Mesenchymal stem cell (in vitro differentiated cells and primary cell): Measurements from ENCODE around the gene SLC5A12.
A peak's percentile ranks its signal among the peaks of the same experiment; 100 is the strongest.

ENCODE experiments used
- DNase-seq: peaks from one replicate; pipeline ENCODE4 v3.0.0-alpha.2; 2013
- H2AFZ ChIP-seq: one replicate; pipeline ENCODE4 v1.6.1; 2013; ENCODE audit warnings: low read depth, mild to moderate bottlenecking, control low read depth, inconsistent platforms, low read length, moderate library complexity
- H2AK5ac ChIP-seq: 2 replicates; pipeline ENCODE4 v1.6.1; 2013; ENCODE audit warnings: low read length, moderate library complexity, mild to moderate bottlenecking, inconsistent platforms; ENCODE audit not compliant: severe bottlenecking
- H2BK120ac ChIP-seq: one replicate; pipeline ENCODE4 v1.6.1; 2013; ENCODE audit warnings: low read depth, mild to moderate bottlenecking, inconsistent platforms, low read length, moderate library complexity
- H2BK12ac ChIP-seq, 2 experiments: one replicate each; pipeline ENCODE4 v1.6.1; 2013; ENCODE audit warnings: inconsistent platforms in 2 of 2, low read length in 2 of 2, mild to moderate bottlenecking in 2 of 2, moderate library complexity in 2 of 2, control low read depth in 1 of 2
- H2BK15ac ChIP-seq: one replicate; pipeline ENCODE4 v1.6.1; 2013; ENCODE audit warnings: mild to moderate bottlenecking, low read depth, inconsistent platforms; ENCODE audit not compliant: poor library complexity, severe bottlenecking
- H2BK5ac ChIP-seq: 2 replicates; pipeline ENCODE4 v1.6.1; 2013; ENCODE audit warnings: low read depth, mild to moderate bottlenecking, low read length, control low read depth, inconsistent platforms; ENCODE audit not compliant: poor library complexity, severe bottlenecking
- H3K14ac ChIP-seq, 2 experiments: one replicate each; pipeline ENCODE4 v1.6.1; 2013; ENCODE audit warnings: inconsistent platforms in 2 of 2, low read length in 2 of 2, control low read depth in 1 of 2, mild to moderate bottlenecking in 1 of 2, moderate library complexity in 1 of 2
- H3K18ac ChIP-seq, 2 experiments: one replicate each; pipeline ENCODE4 v1.6.1; 2013; ENCODE audit warnings: inconsistent platforms in 2 of 2, low read length in 2 of 2, control low read depth in 1 of 2, low read depth in 1 of 2, mild to moderate bottlenecking in 1 of 2
- H3K23ac ChIP-seq, 2 experiments: one replicate each; pipeline ENCODE4 v1.6.1; 2013; ENCODE audit warnings: inconsistent platforms in 2 of 2, low read length in 2 of 2, mild to moderate bottlenecking in 2 of 2, moderate library complexity in 2 of 2, control low read depth in 1 of 2
- H3K27ac ChIP-seq: 2 replicates; pipeline ENCODE4 v1.5.1; 2013; ENCODE audit warnings: mild to moderate bottlenecking, moderate library complexity, low read length, control low read depth, inconsistent platforms; ENCODE audit not compliant: poor library complexity, severe bottlenecking
- H3K27me3 ChIP-seq, 2 experiments: 2 replicates each; pipeline versions ENCODE4 v1.6.1 to v1.7.0; 2013; ENCODE audit warnings: low read length in 2 of 2, mild to moderate bottlenecking in 2 of 2, moderate library complexity in 2 of 2, control low read depth in 1 of 2, inconsistent platforms in 1 of 2; ENCODE audit not compliant: control insufficient read depth in 1 of 2, insufficient read depth in 1 of 2
- H3K36me3 ChIP-seq, 2 experiments: 2 replicates each; pipeline versions ENCODE4 v1.6.1 to v1.7.0; 2013; ENCODE audit warnings: low read length in 2 of 2, control low read depth in 1 of 2, inconsistent platforms in 1 of 2, low read depth in 1 of 2, mild to moderate bottlenecking in 1 of 2; ENCODE audit not compliant: insufficient read depth in 2 of 2, control insufficient read depth in 1 of 2
- H3K4ac ChIP-seq, 2 experiments: one replicate each; pipeline ENCODE4 v1.6.1; 2013; ENCODE audit warnings: inconsistent platforms in 2 of 2, low read length in 2 of 2, mild to moderate bottlenecking in 2 of 2, moderate library complexity in 2 of 2, control low read depth in 1 of 2, low read depth in 1 of 2
- H3K4me1 ChIP-seq: 2 replicates; pipeline ENCODE4 v1.6.1; 2013; ENCODE audit warnings: low read depth, low read length, control low read depth; ENCODE audit not compliant: control insufficient read depth, insufficient read depth
- H3K4me2 ChIP-seq: 2 replicates; pipeline ENCODE4 v1.6.1; 2013; ENCODE audit warnings: low read length, mild to moderate bottlenecking, inconsistent platforms; ENCODE audit not compliant: poor library complexity, severe bottlenecking
- H3K4me3 ChIP-seq, 2 experiments: 2 replicates each; pipeline versions ENCODE4 v1.5.1 to v1.7.0; 2013; ENCODE audit warnings: low read length in 2 of 2, mild to moderate bottlenecking in 2 of 2, control low read depth in 1 of 2, low read depth in 1 of 2; ENCODE audit not compliant: insufficient read depth in 1 of 2
- H3K79me1 ChIP-seq: replicated peaks from 2 replicates; pipeline ENCODE4 v1.6.1; 2013; ENCODE audit warnings: mild to moderate bottlenecking, control low read depth, low read length, inconsistent platforms; ENCODE audit not compliant: poor library complexity, severe bottlenecking
- H3K9ac ChIP-seq: 2 replicates; pipeline ENCODE4 v1.7.0; 2013; ENCODE audit warnings: mild to moderate bottlenecking, low read length, moderate library complexity
- H3K9me3 ChIP-seq: 2 replicates; pipeline ENCODE4 v1.7.0; 2013; ENCODE audit warnings: mild to moderate bottlenecking, low read length; ENCODE audit not compliant: control insufficient read depth
- H4K8ac ChIP-seq: one replicate; pipeline ENCODE4 v1.6.1; 2013; ENCODE audit warnings: inconsistent platforms, mild to moderate bottlenecking, low read length, moderate library complexity
- H4K91ac ChIP-seq: one replicate; pipeline ENCODE4 v1.6.1; 2013; ENCODE audit warnings: mild to moderate bottlenecking, low read length, inconsistent platforms
- WGBS: methylation state at CpG from one replicate; pipeline ENCODE4 v1.1.7; 2013; ENCODE audit warnings: mixed read lengths; 5-methylcytosine and 5-hydroxymethylcytosine counted together

The SLC5A12 gene

DNA sequence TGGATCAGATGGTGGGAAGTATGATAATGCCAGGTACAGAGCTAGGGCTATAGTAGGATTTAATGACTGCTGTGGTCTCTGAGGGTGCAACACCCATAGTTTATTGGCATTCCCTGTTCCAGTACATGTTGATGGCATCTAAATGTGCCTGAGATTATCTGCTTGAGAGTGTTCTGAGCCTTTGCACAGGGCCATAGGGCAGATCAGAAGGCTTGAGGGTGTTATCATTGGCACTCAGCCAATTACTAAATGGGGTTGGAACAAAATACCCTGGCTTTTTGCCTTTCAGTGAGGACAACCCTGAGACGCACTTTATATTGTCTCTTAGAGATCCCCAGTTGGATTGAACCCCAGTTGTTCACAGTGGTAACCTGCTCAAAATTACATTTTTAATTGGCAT is 6.7 kb downstream of the SLC5A12 start:
- DNase-seq: no peak
- H3K4me3 ChIP-seq: no peak overlapping the region
- no peak overlapping the region for H3K18ac ChIP-seq
- no peaks in the 10 kb centered on the region for H3K9me3 ChIP-seq
- H2BK5ac ChIP-seq: no peak overlapping the region
- H3K14ac ChIP-seq: no peak overlapping the region
- no peak overlapping the region for H3K4me2 ChIP-seq
- H4K91ac ChIP-seq: no peak overlapping the region
- no peaks in the 10 kb centered on the region for H3K36me3 ChIP-seq
- no peak overlapping the region for H2BK120ac ChIP-seq
- H2BK12ac ChIP-seq: no peak overlapping the region
- H3K4me1 ChIP-seq: no peaks in the 10 kb centered on the region
- no peak overlapping the region for H2BK15ac ChIP-seq
- no peaks in the 10 kb centered on the region for H3K79me1 ChIP-seq
- H3K4ac ChIP-seq: no peak overlapping the region
- WGBS: 91% methylated on average over 1 of the region's 1 CpG
- no peak overlapping the region for H3K23ac ChIP-seq
- H3K27me3 ChIP-seq: peaks cover 0 to 4% of the 10 kb centered on the region in 2 experiments
- H4K8ac ChIP-seq: no peak overlapping the region
- no peak overlapping the region for H3K9ac ChIP-seq
- H2AFZ ChIP-seq: no peak overlapping the region
- no peak overlapping the region for H3K27ac ChIP-seq
- no peak overlapping the region for H2AK5ac ChIP-seq

DNA sequence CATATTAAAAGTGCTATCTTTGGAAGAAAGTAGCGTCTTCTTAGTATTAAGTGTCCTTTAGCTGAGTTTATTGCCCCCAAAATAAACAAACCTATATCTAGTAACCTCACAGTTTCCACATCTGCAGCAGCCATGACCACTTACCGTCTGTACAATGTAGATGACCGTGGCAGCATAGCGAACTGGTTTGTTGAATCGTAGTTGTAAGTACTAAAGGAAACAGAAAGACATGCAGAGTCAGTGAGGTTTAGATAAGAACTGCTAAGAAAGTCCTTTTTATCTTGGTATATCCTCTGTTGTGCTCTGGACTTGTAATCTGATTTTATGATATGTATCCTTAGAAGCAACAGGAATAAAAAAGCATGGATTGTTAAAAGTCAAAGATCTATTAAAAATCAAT is 9.4 kb downstream of the SLC5A12 start:
- H3K27ac ChIP-seq: no peak overlapping the region
- H3K27me3 ChIP-seq: peaks cover 0 to 4% of the 10 kb centered on the region in 2 experiments
- no peak overlapping the region for H2BK120ac ChIP-seq
- H3K4me3 ChIP-seq: no peak overlapping the region
- peak; percentile 30 for DNase-seq
- H2BK5ac ChIP-seq: no peak overlapping the region
- H3K79me1 ChIP-seq: no peaks in the 10 kb centered on the region
- H3K23ac ChIP-seq: no peak overlapping the region
- H3K9me3 ChIP-seq: no peaks in the 10 kb centered on the region
- H2AFZ ChIP-seq: no peak overlapping the region
- H3K9ac ChIP-seq: no peak overlapping the region
- no peak overlapping the region for H2BK12ac ChIP-seq
- 38% methylated on average over 5 of the region's 5 CpGs for WGBS
- no peak overlapping the region for H2AK5ac ChIP-seq
- H3K4me1 ChIP-seq: no peaks in the 10 kb centered on the region
- no peaks in the 10 kb centered on the region for H3K36me3 ChIP-seq
- no peak overlapping the region for H2BK15ac ChIP-seq
- H3K4me2 ChIP-seq: no peak overlapping the region
- H3K14ac ChIP-seq: no peak overlapping the region
- H4K8ac ChIP-seq: no peak overlapping the region
- no peak overlapping the region for H3K4ac ChIP-seq
- no peak overlapping the region for H3K18ac ChIP-seq
- H4K91ac ChIP-seq: no peak overlapping the region

DNA sequence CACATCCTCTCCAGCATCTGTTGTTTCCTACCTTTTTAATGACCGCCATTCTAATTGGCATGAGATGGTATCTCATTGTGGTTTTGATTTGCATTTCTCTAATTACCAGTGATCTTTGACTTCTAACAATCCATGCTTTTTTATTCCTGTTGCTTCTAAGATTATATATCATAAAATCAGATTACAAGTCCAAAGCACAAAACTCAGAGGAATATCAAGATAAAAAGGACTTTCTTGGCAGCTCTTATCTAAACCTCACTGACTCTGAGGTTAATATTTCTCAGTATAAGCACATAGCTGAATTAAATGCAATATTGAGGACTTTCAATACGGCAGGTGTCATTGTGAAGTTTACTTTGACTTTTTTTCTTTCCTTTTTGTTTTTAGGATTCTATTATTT is 11.4 kb downstream of the SLC5A12 start:
- Histone ChIP-seq H2BK120ac (no peak overlapping the region), H2AK5ac (no peak overlapping the region), H3K9ac (no peak overlapping the region), H3K27ac (no peak overlapping the region), H2BK5ac (no peak overlapping the region), H3K18ac (no peak overlapping the region), H3K36me3 (no peaks in the 10 kb centered on the region), H3K4me3 (no peak overlapping the region), H3K4me2 (no peak overlapping the region), H4K8ac (no peak overlapping the region), H3K4me1 (no peaks in the 10 kb centered on the region), H3K23ac (no peak overlapping the region), H4K91ac (no peak overlapping the region), H3K27me3 (peaks cover 0 to 4% of the 10 kb centered on the region in 2 experiments), H3K9me3 (no peaks in the 10 kb centered on the region), H2AFZ (no peak overlapping the region), H3K14ac (no peak overlapping the region), H3K79me1 (no peaks in the 10 kb centered on the region), H2BK15ac (no peak overlapping the region), H2BK12ac (no peak overlapping the region), H3K4ac (no peak overlapping the region)
- DNase-seq: no peak
- no CpG with 5 or more reads among the region's 2 CpGs for WGBS

DNA sequence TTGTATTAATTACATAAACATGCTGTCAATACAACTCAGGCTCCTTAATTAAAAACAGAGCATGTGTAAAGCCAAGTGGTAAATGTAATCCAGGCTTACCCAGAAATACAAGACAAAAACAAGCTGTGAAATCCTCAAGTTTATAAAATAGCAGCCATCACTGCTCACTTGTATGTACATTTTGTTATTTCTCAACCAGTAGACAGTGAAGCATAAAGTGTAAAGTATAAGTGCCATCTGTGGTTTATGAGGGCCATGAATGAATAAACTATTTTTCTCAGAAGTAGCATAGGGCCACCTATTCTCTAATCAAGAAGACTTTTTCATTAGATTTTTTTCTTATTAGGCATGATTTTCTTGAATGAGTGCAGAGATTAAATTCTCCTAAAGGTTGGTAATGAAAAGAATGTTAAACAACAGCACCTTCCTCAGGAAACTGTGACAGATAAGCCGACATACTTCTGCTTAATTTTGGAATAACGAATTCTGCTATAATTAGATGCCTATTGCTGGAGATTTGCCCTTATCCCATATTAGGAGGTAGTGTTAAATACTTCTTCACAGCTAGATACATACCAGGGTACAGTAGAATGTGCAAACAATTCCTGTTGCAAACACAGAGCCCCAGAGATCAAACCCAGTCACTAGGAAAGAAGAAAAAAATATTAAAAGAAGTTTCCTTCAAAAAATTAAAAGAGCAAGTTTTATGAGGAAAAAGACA is 13.0 kb downstream of the SLC5A12 start:
- Histone ChIP-seq H2AK5ac (no peak overlapping the region), H3K9ac (no peak overlapping the region), H3K36me3 (no peaks in the 10 kb centered on the region), H3K79me1 (no peaks in the 10 kb centered on the region), H2BK15ac (no peak overlapping the region), H3K4ac (no peak overlapping the region), H3K4me3 (no peak overlapping the region), H2BK5ac (no peak overlapping the region), H2AFZ (no peak overlapping the region), H3K18ac (no peak overlapping the region), H4K91ac (no peak overlapping the region), H2BK120ac (no peak overlapping the region), H3K9me3 (no peaks in the 10 kb centered on the region), H3K27ac (no peak overlapping the region), H3K23ac (no peak overlapping the region), H3K27me3 (peaks cover 0 to 4% of the 10 kb centered on the region in 2 experiments), H3K4me2 (no peak overlapping the region), H3K14ac (no peak overlapping the region), H2BK12ac (no peak overlapping the region), H4K8ac (no peak overlapping the region), H3K4me1 (no peaks in the 10 kb centered on the region)
- no peak for DNase-seq
- no CpG with 5 or more reads among the region's 2 CpGs for WGBS
